PC-9 (cell line): ENCODE measurements around the gene LRP1. TPM values are rescaled to one million over a fixed set of nuclear protein-coding genes. Genes with fewer than 3 reads are reported as not detected.
A peak's percentile ranks its signal among the peaks of the same experiment; 100 is the strongest.

Experiments
- Bru-seq: library from RNA; stranded (reverse); fragments of 400-500 nt; gene quantifications from one replicate; lab custom pipeline; 2021; lab: Mats Ljungman, UMichigan
- BruChase-seq, 2 experiments: library from RNA; stranded (reverse); fragments of 400-500 nt; gene quantifications; one replicate each; lab custom pipeline; 2021; lab: Mats Ljungman, UMichigan
- BruUV-seq: library from RNA; stranded (reverse); fragments of 400-500 nt; replicated peaks from 2 replicates; lab custom pipeline; 2021; lab: Mats Ljungman, UMichigan
- CTCF ChIA-PET: fragments of 300-600 bp; sonication (Branson Sonifier 250); formaldehyde crosslinking; loops from one replicate; lab custom pipeline; 2022; ENCODE audit warnings: antibody characterized with exemption; lab: Charles Lee
- POLR2A ChIA-PET: fragments of 300-600 bp; sonication (Branson Sonifier 250); formaldehyde crosslinking; loops from one replicate; lab custom pipeline; 2022; ENCODE audit warnings: antibody characterized with exemption; ENCODE audit not compliant: unreplicated experiment; lab: Charles Lee
- DNase-seq, 2 experiments: peaks; one replicate each; pipeline versions ENCODE4 v3.0.0 to v3.0.0-alpha.2; 2015 to 2022; ENCODE audit warnings: mixed read lengths in 1 of 2
- H2AFZ ChIP-seq: fragments of 200-600 bp; sonication (generic); 2 replicates; pipeline ENCODE4 v1.8.1; 2017; ENCODE audit warnings: antibody characterized with exemption
- H3F3A ChIP-seq: fragments of 200-600 bp; sonication (generic); 2 replicates; pipeline ENCODE4 v1.8.1; 2017; ENCODE audit warnings: antibody characterized with exemption, mild to moderate bottlenecking, low read depth; ENCODE audit not compliant: insufficient read depth
- H3K27ac ChIP-seq: fragments of 200-600 bp; sonication (generic); 2 replicates; pipeline ENCODE4 v1.6.1; 2016; ENCODE audit warnings: mixed run types
- H3K27me3 ChIP-seq: fragments of 200-600 bp; sonication (generic); 2 replicates; pipeline ENCODE4 v1.6.1; 2016; ENCODE audit warnings: low read depth, mixed run types; ENCODE audit not compliant: insufficient read depth
- H3K36me3 ChIP-seq: fragments of 200-600 bp; sonication (generic); 2 replicates; pipeline ENCODE4 v1.6.1; 2016; ENCODE audit warnings: low read depth, mixed run types
- H3K4me1 ChIP-seq: fragments of 200-600 bp; sonication (generic); replicated peaks from 2 replicates; pipeline ENCODE4 v1.6.1; 2016; ENCODE audit warnings: mixed run types; ENCODE audit not compliant: insufficient read depth
- H3K4me2 ChIP-seq: fragments of 200-600 bp; sonication (generic); 2 replicates; pipeline ENCODE4 v1.6.1; 2017; ENCODE audit warnings: mixed run types
- H3K4me3 ChIP-seq: fragments of 200-600 bp; sonication (generic); 2 replicates; pipeline ENCODE4 v1.6.1; 2016; ENCODE audit warnings: mixed run types
- H3K79me2 ChIP-seq: fragments of 200-600 bp; sonication (generic); 2 replicates; pipeline ENCODE4 v1.6.1; 2017; ENCODE audit warnings: low read depth, mixed run types
- H3K9me2 ChIP-seq: fragments of 200-600 bp; sonication (generic); 2 replicates; pipeline ENCODE4 v1.8.1; 2017; ENCODE audit warnings: mild to moderate bottlenecking; ENCODE audit not compliant: insufficient read depth
- H3K9me3 ChIP-seq: fragments of 200-600 bp; sonication (generic); 2 replicates; pipeline ENCODE4 v1.8.1; 2016; ENCODE audit warnings: low read depth; ENCODE audit not compliant: insufficient read depth
- H4K20me1 ChIP-seq: fragments of 200-600 bp; sonication (generic); 2 replicates; pipeline ENCODE4 v1.8.1; 2017; ENCODE audit not compliant: insufficient read depth
- CTCF ChIP-seq: fragments of 200-600 bp; sonication (generic); conservative IDR thresholded peaks from 2 replicates; pipeline ENCODE4 v1.6.1; 2017; ENCODE audit warnings: mixed run types, antibody characterized with exemption, mild to moderate bottlenecking, moderate library complexity
- EZH2 ChIP-seq: fragments of 200-600 bp; sonication (generic); IDR thresholded peaks from 2 replicates; pipeline ENCODE4 v1.8.0; 2017; ENCODE audit warnings: antibody characterized with exemption, low read depth
- intact Hi-C: fragments of 100-400 bp; cut with micrococcal nuclease; formaldehyde crosslinking; loops from one replicate; pipeline ENCODE4 v1.10.0; 2022; ENCODE audit not compliant: unreplicated experiment
- long read RNA-seq: library from polyadenylated mRNA; stranded (forward); transcript quantifications from one replicate; pipeline ENCODE4 v2.0.0, GENCODE V29; 2022
- total RNA-seq: library from RNA; stranded (reverse); gene quantifications from 2 replicates; pipeline ENCODE4 v1.2.3, GENCODE V29; 2021

Gene LRP1
- 51.4 and 70.1 TPM in 2 replicates for total RNA-seq
- Bru-seq, nascent RNA, result percentile 48 among the genes with signal in this experiment
- percentile 56 among the genes with signal in this experiment for BruChase-seq, experiment 1, labeled RNA remaining after a 2-hour chase
- percentile 76 among the genes with signal in this experiment for BruChase-seq, experiment 2, labeled RNA remaining after a 6-hour chase
- long read RNA-seq, partial matches to known transcripts, result 34 of 39 reads
- long read RNA-seq, other reads (novel, unspliced or antisense), result 5 of 39 reads

GRCh38 chr12:57127726-57128518 lies at the start of gene LRP1:
TSS of gene LRP1 (plus strand) at chr12:57128483. CDS start at chr12:57128965, 482 bp downstream.
- CTCF ChIA-PET, result interaction anchor here (0.6 to 2.4 kb wide), 12 partner anchors 10 to 174 kb away, joined by 3 to 40 read pairs (median 4); partner anchors contain the start of genes STAC3 and STAT6
- no peaks in the 10 kb centered on the region for H3K36me3 ChIP-seq
- peak within 1 kb of the TSS; percentile 87 for H3K4me2 ChIP-seq
- intact Hi-C loops, result loop anchor here (1.0 kb wide), 3 partner anchors 39 to 115 kb away; partner anchors contain the start of gene NAB2
- H3K9me2 ChIP-seq, result no peaks in the 10 kb centered on the region
- H3K4me1 ChIP-seq, result peaks cover 8% of the 10 kb centered on the region
- H4K20me1 ChIP-seq, result no peaks in the 10 kb centered on the region
- POLR2A ChIA-PET, result interaction anchor here (0.5 to 1.8 kb wide), 20 partner anchors 8 to 939 kb away, joined by 3 to 27 read pairs (median 6); partner anchors contain the start of genes SMARCC2 and STAT6
- BruUV-seq, result no TSS peak
- no peaks in the 10 kb centered on the region for H3K9me3 ChIP-seq
- peak within 1 kb of the TSS; percentile 97 for H3K4me3 ChIP-seq
- H3K27me3 ChIP-seq, result no peaks in the 10 kb centered on the region
- peak within 1 kb of the TSS; percentile 44 for H3K27ac ChIP-seq
- H3F3A ChIP-seq, result peaks cover 15% of the 10 kb centered on the region
- no peaks in the 10 kb centered on the region for H3K79me2 ChIP-seq
- DNase-seq, result peak; percentile 68 to 80
- no peak for TF ChIP-seq CTCF
- TF ChIP-seq EZH2, result no peak
- peak within 1 kb of the TSS; percentile 98 for H2AFZ ChIP-seq

DNA sequence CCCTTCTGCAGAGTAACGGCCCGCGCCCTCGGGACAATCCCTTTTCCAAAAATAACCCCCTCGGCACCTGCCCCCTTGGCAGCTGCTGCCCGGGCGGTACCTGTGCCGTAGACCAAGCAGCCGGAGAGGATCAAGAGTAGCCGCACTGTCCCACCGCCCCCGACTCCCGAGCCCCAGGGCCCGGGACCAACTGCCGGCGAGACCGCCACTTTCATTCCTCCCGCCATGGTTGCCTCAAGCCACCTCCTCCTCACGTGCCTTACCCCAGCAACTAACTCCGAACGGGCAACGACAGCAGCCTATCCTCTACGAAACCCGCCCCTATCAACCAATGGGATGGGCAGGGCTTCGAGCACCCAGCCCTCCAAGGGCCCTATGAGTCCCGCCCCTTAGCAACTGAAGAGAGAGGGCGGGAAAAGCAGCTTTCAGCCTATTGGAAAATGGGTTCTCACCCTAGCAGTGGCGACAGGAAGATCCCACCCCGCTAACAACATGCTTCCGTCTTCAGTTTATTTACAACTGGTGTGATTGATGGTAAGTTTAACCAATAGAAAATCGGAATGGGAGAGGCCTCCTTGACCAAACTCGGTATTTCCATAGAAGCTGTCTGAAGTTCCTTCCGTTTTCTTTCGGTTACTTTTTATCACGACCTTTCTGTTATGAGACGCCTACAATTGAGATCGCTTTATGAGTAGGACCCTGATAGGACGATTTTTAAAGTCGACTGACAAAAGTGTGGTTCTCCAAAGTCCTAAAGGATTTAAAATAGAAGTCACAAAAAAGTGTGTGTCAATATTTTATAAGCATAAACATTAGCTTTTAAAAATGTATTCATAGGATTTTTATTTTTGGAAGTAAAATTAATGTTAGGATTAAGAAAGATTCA lies 49.5 kb upstream of the LRP1 start, which contains the start of gene NEMP1:
Gene NEMP1, minus strand, starts transcription at position 273 of the 886 bp plus-strand sequence. Its CDS starts 46 bp downstream, at position 227.
- peak; percentile 96 to 100 for DNase-seq
- Histone ChIP-seq H3K9me3 (no peaks in the 10 kb centered on the region), H3K27me3 (no peaks in the 10 kb centered on the region), H3K4me2 (peak within 1 kb of the TSS; percentile 94), H3K36me3 (no peaks in the 10 kb centered on the region), H4K20me1 (no peaks in the 10 kb centered on the region), H3K9me2 (no peaks in the 10 kb centered on the region), H2AFZ (peak within 1 kb of the TSS; percentile 95), H3K4me3 (peak within 1 kb of the TSS; percentile 90), H3K4me1 (peaks cover 13% of the 10 kb centered on the region), H3F3A (no peaks in the 10 kb centered on the region), H3K27ac (peak within 1 kb of the TSS; percentile 59), H3K79me2 (peaks cover 18% of the 10 kb centered on the region)
- POLR2A ChIA-PET, result interaction anchor here (0.6 to 1.2 kb wide), 7 partner anchors 9 to 745 kb away, joined by 3 to 16 read pairs (median 4); partner anchors contain the start of genes NAB2, PAN2 and ZBTB39
- intact Hi-C loops, result loop anchor here (1.0 to 2.0 kb wide), 2 partner anchors 9 to 34 kb away; no protein-coding TSS in a partner anchor
- TF ChIP-seq EZH2 (no peak), CTCF (no peak)
- no TSS peak for BruUV-seq
- CTCF ChIA-PET, result interaction anchor here (0.6 to 2.6 kb wide), 9 partner anchors 10 to 1152 kb away, joined by 3 to 23 read pairs (median 4); partner anchors contain the start of genes SHMT2 and STAT6
